G401 (cell line): ENCODE data around the gene DPP3. TPM values are rescaled to one million over a fixed set of nuclear protein-coding genes. Genes with fewer than 3 reads are reported as not detected.
"Not testable (repeated sequence)": the region's sequence is repeated elsewhere in the genome, so short reads cannot be mapped to it uniquely, and the experiment has no call there.

ENCODE experiments used
- DNase-seq: peaks from one replicate; pipeline ENCODE4 v3.0.0-alpha.2; 2015; ENCODE audit warnings: low spot score
- in situ Hi-C: cut with HindIII; loops from 2 replicates; pipeline ENCODE4 v1.10.0; 2016; ENCODE audit warnings: low sequenced_read_pairs, mixed read lengths
- total RNA-seq: library from RNA; depleted of rRNA; stranded (reverse); fragments of >200 nt; shearing (Covaris generic); gene quantifications from 2 replicates; pipeline ENCODE4 v1.2.3, GENCODE V29; 2014; rRNA removed

DPP3 gene, protein sequence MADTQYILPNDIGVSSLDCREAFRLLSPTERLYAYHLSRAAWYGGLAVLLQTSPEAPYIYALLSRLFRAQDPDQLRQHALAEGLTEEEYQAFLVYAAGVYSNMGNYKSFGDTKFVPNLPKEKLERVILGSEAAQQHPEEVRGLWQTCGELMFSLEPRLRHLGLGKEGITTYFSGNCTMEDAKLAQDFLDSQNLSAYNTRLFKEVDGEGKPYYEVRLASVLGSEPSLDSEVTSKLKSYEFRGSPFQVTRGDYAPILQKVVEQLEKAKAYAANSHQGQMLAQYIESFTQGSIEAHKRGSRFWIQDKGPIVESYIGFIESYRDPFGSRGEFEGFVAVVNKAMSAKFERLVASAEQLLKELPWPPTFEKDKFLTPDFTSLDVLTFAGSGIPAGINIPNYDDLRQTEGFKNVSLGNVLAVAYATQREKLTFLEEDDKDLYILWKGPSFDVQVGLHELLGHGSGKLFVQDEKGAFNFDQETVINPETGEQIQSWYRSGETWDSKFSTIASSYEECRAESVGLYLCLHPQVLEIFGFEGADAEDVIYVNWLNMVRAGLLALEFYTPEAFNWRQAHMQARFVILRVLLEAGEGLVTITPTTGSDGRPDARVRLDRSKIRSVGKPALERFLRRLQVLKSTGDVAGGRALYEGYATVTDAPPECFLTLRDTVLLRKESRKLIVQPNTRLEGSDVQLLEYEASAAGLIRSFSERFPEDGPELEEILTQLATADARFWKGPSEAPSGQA
- total RNA-seq = 140 and 160 TPM in 2 replicates

- DNase-seq = peak; percentile 97
- in situ Hi-C loops = no loop called here
Measured at GRCh38 chr11:66480117-66480938, at the start of gene DPP3. TSS of gene DPP3 (plus strand) at chr11:66480434. CDS start at chr11:66482201, 1,767 bp downstream.

DNA sequence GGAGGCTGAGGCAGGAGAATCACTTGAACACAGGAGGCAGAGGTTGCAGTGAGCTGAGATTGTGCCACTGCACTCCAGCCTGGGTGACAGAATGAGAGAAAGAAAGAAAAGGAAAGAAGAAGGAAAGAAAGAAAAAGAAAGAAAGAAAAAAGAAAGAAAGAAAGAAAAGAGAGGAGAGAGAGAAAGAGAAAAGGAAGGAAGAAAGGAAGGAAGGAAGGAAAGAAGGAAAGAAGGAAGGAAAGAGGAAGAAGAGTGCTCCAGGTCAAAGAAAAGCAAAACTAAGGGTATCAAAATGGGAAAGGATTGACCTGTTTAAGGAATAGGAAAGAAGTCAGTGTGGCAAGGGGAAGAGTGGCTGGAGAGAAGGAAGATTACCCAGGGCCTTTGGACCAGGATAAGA is 48.9 kb upstream of the DPP3 start:
- DNase-seq, in situ Hi-C loops: not testable (repeated sequence)

DNA sequence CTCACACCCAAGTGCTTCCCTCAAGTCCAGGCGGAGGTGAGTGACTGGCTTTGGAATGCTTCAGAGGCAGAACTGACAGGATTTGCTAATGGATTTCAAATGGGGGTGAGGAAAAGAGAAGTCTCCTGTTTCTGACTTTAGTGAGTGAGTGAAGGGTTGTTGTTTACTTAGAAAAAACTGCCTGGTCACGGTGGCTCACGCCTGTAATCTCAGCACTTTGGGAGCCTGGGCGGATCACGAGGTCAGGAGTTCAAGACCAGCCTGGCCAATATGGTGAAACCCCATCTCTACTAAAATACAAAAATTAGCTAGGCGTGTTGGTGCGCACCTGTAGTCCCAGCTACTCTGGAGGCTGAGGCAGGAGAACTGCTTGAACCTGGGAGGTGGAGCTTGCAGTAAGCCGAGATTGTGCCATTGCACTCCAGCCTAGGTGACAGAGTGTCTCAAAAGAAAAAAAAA is 48.3 kb upstream of the DPP3 start:
- DNase-seq, in situ Hi-C loops: not testable (repeated sequence)

DNA sequence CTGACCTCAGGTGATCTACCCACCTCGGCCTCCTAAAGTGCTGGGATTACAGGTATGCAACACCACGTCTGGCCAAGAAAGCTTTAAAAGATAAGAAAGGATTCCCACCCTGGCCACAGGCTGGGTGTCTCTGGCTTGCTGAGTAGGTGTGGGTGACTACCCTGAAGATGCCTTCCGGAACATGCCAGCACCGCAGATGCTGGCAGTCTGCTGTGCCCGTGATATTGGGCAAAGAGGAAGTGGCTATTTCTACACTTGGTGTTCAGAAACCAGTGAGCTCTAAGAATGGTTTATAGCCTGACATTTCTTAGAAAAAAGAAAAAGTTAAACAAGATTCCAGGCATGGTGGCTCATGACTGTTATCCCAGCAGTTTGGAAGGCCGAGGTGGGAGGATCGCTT is 47.6 kb upstream of the DPP3 start:
- in situ Hi-C loops = no loop called here
- DNase-seq = no peak

GRCh38 chr11:66437979-66438503 is 42.2 kb upstream of the DPP3 start:
- in situ Hi-C loops = no loop called here

DNA sequence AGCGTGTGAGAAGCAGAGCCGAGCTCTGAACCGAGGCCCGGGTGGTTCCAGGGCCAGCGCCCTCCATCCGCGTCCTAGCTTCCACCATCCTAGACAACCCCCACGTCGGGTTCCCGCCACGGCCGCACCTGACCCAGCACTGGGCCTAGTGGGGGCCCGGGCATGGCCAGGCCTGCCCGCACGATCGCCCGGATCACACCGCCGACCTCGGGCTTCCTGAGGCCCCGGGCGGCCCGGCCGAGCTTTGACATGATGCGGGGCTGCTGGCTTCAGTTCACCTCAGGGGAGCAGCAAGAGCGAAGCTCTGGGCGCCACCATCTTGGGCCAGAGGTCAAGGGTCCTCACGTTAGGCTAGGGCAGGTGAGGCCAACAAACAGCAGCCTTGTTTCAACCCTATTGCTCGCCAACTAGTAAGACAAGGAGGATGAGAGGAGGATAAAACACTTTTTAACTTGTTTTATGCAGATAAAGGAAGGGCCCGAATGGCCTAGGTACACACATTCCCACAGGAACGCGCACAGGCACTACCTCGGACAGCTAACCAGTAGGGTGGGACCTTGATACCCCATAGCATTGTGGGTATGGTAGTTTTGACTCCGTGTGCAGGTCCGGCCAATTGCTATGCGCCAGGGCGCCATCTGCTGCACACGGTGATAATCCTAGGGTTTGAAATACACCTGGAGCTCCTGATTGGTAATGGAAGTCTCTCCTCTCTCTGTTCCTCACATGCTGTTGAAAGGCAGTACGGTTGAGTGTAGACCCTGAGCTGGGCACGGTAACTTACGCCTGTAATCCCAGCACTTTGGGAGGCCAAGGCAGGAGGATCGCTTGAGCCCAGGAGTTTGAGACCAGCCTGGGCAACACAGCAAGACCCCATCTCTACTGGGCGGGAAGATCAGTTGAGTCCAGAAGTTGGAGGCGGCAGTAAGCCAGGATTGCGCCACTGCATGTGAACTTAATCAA is 41.4 kb upstream of the DPP3 start, which contains the start of gene MRPL11:
TSS of gene MRPL11 (minus strand) at position 345 of the 963 bp plus-strand sequence. CDS start at position 251, 94 bp downstream.
- DNase-seq = peak; percentile 97
- in situ Hi-C loops = no loop called here

More at GRCh38 chr11:66437979-66438503, 42.2 kb upstream of the DPP3 start:
- no peak for DNase-seq

DNA sequence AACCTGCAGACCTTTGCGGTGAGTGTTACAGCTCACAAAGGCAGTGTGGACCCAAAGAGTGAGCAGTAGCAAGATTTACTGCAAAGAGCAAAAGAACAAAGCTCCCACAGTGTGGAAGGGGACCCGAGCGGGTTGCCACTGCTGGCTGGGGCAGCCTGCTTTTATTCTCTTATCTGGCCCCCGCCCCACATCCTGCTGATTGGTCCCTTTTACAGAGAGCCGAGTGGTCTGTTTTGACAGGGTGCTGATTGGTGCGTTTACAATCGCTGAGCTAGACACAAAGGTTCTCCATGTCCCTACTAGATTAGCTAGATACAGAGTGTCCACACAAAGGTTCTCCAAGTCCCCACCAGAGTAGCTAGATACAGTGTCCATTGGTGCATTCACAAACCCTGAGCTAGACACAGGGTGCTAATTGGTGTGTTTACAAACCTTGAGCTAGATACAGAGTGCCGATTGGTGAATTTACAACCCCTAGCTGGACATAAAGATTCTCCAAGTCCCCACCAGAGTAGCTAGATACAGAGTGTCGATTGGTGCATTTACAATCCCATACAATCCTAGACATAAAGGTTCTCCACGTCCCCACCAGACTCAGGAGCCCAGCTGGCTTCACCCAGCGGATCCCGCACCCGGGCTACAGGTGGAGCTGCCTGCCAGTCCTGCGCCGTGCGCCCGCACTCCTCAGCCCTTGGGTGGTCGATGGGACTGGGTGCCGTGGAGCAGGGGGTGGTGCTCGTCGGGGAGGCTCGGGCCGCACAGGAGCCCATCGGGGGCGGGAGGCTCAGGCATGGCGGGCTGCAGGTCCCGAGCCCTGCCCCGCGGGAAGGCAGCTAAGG is 39.9 kb upstream of the DPP3 start:
- in situ Hi-C loops, DNase-seq: not testable (repeated sequence)

DNA sequence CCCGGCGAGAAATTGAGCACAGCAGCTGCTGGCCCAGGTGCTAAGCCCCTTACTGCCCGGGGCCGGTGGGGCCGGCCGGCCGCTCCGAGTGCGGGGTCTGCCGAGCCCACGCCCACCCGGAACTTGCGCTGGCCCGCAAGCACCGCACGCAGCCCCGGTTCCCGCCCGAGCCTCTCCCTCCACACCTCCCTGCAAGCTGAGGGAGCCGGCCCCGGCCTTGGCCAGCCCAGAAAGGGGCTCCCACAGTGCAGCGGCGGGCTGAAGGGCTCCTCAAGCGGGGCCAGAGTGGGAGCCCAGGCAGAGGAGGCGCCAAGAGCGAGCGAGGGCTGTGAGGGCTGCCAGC is 39.3 kb upstream of the DPP3 start:
- in situ Hi-C loops, DNase-seq: not testable (repeated sequence)

- DNase-seq = no peak
- in situ Hi-C loops = no loop called here
Measured at GRCh38 chr11:66443602-66444001, 36.6 kb upstream of the DPP3 start.

- no peak for DNase-seq
- in situ Hi-C loops = no loop called here
Measured at GRCh38 chr11:66447012-66447411, 33.2 kb upstream of the DPP3 start.

DNA sequence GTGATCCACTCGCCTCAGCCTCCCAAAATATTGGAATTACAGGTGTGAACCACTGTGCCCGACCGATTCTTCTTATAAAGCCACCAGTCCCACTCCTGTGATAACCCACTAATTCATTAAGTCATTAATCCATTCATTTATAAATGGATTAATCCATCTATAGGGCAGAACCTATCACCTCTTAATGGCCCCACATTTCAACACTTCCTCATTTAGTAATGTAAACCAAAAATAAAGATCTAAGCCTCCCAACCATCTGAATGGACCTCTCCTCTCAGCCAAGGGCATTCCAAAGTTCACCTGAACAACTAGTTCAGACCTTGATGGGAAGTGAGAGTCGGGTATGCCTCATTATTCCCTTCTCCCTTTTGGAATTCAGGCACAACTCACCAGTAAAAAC is 31.7 kb upstream of the DPP3 start:
- no peak for DNase-seq
- in situ Hi-C loops = no loop called here

DNA sequence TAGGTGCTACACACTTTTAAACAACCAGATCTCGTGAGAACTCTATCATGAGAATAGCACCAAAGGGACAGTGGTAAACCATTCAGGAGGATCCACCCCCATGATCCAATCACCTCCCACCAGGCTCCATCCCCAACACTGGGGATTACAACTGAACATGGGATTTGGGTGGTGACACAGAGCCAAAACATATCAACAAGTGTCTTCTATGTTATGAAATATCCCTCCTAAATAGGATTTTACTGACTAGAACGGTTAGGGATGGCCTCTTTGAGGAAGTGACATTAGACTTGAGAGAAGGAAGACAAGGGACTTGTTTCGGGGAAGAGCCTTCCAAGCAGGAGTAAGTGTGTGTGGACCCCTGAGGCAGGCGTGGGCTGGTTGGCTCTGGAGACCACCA is 29.7 kb upstream of the DPP3 start:
- DNase-seq = no peak
- in situ Hi-C loops = no loop called here

GRCh38 chr11:66451663-66452062 is 28.6 kb upstream of the DPP3 start:
- in situ Hi-C loops = no loop called here
- DNase-seq = no peak

DNA sequence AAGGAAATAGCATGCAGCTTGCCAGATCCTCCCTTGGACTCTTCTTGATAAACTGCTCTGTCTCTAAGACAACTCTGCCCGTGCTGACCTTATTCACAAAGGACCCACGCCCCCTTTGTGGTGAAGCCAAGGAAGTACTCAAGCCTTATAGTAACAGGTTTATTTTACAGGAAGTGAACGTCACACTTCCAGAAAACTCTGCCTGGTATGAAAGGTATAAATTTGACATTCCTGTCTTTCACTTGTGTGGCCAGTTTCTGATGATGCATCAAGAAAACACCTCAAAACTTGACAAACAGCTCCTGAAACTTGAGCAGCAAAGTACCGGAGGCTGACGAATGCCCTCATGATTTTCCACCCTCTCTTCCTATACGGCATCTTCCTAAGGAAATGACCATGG is 26.0 kb upstream of the DPP3 start:
- in situ Hi-C loops = no loop called here
- no peak for DNase-seq

- in situ Hi-C loops = no loop called here
Measured at GRCh38 chr11:66454828-66455227, 25.4 kb upstream of the DPP3 start.

DNA sequence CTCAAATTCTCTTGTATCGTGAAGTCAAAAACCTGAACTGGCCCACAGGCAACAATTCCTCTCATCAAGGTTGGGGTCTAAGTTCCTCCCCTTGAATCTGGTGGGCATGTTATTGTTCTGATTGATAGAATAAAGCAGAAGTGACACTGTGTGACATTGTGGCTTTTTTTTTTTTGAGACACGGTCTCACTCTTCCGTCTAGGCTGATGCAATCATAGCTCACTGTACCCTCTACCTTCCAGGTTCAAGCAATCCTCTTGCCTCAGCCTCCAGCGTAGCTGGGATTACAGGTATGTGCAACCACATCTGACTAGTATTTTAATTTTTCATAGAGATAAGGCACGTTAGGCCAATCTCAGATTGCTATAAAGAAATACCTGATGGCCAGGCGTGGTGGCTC is 22.4 kb upstream of the DPP3 start:
- no peak for DNase-seq

More at GRCh38 chr11:66454828-66455227, 25.4 kb upstream of the DPP3 start:
- no peak for DNase-seq

GRCh38 chr11:66459138-66459778 is 21.0 kb upstream of the DPP3 start:
- no peak for DNase-seq
- in situ Hi-C loops = no loop called here

More for the DNA sequence above, 22.4 kb upstream of the DPP3 start:
- in situ Hi-C loops = no loop called here
